ENCODE data around the gene HS6ST3.

Gene HS6ST3

DNA sequence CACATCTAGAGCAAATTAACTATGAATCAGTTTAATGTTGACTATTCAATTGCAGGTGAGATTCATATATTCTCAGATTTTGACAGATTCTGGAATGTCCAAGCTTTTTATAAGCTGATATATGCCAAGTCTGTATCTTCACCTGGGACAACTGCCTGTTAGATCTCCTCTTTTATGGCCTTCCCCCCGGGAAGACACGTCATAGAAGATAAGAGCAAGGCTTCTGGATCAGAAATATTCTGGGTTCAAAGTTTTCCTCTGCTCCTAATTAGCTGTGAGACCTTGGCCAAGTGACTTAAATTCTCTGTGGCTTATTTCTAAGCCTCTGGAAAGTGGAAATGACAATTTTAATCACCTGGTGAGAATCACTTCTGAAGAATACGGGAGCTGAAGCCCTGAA is 716.8 kb downstream of the HS6ST3 start:
- no peak for DNase-seq

DNA sequence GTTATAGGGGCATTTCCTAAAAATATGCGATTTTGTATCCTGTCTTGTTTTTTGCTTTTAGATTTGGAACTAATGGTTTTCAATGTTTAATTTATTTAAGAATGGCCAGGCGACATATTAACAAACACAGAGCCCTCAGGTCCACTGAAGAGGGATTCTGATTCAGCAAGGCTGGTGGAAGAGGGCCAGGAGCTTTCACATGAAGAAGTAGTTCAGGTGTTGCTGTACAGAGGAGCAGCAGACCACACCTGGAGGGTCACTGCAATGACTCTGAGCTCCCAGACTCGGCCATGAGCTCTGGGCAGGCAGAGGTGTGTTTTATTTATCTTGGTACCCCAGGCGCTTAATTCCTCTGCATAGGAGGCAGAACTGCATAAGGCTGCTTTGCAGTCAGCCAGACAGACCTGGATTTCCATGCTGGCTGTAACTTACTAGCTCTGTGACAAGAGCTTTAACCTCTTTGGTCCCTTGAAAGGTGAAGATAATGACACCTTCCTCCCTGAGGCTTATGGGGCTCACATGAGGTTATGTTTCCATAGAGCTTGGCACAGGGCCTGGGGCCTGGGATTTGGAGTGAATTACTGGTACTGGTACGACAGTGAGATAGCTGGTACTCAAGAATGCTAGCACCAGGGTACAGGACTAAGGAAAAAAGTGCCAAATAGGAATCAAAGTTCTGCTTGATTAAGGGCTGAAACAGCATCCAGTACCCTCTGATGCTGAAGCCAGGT is 719.6 kb downstream of the HS6ST3 start:
- DNase-seq = no peak

DNA sequence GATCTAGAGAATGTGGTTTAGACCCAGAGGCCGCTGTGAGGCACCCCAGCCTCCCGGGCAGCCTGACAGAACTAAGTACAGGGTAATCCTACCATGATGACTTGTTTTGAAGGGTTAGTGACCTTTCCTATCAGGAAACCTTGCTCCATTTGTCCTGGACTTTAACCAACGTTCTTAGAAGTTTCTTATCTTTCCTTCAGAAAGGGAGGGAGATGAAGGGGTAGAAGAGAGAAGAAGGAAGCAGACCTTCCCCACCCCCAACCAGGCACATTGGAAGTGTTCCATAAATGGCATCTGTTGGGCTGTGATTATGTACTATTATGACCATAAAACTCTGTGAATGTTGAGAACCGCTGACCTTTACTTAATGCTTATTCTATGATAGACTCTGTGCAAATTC is 720.2 kb downstream of the HS6ST3 start:
- no peak for DNase-seq

DNA sequence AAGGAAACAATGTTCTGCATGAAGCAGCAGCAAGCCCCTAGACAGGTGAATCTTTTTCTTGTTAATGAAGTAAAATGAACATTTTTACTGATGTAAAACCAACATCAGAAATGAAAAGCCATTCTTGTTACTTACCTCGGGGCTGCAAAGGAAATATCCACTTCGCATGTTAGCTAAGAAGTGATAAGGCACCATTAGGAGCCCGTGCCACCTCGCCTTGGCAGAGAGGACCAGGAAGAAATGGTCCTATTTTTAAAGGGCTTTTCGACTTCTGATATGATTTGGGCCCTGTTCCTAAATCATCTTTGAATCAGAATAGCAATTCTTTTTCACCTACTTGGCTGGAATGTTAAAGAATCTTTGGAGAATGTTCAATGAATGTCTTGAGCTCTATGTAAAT is 721.1 kb downstream of the HS6ST3 start:
- no peak for DNase-seq

DNA sequence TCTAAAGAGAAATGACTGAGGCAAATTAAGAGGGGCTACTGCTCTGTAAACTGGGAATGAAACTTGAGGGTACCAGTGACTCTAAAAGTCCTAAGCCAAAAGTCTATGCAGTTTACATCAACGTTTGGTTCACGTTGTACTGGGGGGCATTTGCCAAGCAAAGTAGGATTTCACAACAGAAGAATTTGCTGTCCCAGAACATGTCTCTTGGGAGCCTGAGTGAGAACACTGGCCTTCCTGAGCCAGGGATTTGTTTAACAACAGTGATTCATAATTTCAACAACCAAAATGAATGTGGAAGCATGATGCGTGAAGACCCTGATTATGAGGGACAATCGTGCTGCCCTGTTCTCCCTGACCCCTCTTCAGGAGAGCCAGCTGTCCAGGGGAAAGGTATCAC is 726.4 kb downstream of the HS6ST3 start:
- no peak for DNase-seq

DNA sequence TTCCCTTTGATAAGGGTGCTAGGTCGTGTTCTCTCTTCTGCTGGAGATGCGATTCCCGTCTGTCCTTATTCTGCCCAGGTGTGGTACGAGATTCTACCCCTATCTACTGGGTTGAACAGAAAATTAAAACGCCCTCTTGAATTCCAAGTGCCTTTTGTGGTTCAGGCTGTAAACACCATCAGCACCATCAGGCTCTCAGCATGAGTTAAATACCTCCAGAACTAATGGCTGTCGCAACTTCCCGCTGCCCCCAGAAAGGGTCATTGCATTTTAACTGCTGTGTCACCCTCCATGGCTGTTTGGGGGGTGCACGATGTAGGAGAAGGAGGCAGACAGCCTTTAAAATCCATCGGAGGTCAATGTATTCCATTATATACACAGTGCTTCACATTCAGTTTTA is 727.0 kb downstream of the HS6ST3 start:
- no peak for DNase-seq

DNA sequence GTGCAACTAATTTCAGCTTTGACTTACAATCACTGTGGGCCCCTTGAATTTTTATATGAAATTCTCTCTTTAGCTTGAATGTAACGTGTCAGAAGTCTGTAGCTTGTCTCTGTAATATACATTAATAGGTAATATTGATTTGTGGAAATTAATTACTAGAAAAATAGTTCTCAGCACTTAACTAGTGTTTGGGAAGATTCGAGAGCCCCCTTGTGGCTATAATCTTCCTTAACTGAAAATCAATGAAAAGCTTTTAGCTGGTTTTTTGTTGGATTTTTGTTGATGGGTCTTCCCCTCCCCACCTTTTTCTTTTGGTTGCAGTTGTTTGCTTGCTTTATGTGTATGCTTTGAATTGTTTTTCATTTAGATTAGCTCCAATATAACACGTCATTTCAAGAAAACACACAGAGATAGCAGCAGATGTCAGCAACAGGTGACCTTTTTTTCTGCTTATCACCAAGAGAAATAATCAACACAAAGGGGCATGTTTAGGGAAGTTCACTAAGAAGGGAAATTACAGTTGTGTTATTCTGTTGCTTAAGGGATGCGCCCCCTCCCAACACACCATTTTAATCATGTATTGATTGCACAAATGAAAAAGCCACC is 727.5 kb downstream of the HS6ST3 start:
- no peak for DNase-seq

DNA sequence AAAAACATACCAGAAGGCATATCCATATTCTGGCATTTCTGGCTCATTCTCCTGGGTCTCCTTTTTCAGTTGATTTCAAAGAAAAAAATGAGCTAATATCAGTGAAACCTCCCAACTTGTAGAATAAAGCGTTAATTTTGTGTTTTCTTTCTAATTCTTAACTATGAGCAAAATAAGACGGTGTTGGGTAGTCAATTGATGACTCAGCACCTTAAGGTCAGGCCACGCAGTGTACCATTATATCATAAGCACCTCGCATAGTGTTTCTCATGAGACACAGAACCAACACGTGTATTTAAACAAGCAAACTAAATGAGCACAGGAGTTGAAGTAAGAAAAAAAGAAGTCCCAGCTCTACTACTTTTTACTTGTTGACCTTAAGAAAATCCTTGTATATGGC is 729.5 kb downstream of the HS6ST3 start:
- DNase-seq = no peak

DNA sequence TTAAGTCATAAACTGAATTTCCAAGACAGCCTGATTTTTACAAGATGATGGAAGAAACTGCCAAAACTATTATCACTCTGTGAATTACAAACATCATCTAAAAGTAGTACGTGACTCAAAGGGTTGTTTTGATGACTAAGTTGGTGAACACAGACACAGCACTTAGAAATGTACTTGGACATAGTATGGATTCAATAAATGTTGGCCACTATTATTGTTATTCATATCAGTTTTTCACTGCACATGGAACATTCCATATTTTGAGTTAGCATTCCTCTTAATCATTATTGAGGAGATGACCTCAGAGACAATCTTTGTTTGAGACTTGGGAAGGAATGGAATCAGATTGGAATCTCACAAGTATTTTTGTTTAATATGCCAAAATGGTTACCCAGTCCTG is 731.5 kb downstream of the HS6ST3 start:
- no peak for DNase-seq

DNA sequence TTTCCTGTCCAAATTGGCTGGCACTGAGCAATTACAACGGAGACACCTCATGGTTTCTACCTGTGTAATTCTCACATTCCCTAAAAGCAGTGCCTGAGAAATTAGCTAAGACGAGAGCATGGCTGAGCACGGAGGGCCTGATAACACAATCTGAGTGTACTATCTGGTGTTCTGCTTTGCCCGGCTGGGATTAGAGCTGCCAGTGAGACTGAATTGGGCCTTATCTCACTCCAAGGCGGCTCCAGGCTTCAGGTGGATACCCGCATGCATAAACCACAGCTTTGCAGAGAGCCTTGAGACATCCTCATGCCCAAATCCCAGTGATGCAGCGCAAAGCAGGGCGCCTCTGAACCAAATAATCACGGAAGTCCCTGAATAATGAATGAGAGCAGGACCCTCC is 732.1 kb downstream of the HS6ST3 start:
- DNase-seq = no peak

DNA sequence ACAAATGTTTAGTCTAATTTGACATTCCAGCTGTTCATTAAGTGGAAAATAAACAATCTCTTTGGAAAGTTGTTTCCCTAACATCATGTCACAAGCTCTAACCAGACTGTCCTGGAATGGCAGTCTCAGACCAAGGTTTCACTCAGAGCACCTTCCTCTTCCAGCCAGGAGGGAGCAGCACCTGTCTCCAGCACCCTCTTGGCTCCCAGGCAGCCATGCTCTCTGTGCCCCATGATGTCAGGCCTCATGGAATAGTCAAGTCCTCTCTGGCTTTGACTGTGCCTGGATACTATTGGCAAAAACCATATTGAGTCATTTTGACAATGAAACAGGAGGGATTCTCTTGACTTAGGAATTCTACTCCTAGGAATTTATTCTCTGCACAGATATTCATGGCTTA is 733.0 kb downstream of the HS6ST3 start:
- DNase-seq = no peak

DNA sequence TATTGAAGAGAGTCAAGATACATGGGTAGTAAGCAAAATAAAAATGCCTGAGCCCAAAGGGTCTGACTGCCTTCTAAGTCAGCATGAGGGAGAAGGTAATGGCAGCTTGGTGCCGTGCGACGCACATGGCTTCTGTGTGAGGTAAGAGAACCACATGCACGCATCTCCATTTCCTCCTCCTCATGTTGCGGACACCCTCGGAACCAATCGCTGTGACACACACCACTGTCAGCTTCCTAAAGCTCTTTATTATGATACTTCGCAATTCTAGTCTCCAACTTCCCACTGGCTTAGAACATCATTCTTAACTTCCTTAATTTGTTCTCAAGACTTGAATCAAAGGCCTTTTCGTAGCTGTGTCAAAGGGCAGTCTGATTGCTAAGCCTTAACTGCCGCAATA is 734.2 kb downstream of the HS6ST3 start:
- DNase-seq = no peak

DNA sequence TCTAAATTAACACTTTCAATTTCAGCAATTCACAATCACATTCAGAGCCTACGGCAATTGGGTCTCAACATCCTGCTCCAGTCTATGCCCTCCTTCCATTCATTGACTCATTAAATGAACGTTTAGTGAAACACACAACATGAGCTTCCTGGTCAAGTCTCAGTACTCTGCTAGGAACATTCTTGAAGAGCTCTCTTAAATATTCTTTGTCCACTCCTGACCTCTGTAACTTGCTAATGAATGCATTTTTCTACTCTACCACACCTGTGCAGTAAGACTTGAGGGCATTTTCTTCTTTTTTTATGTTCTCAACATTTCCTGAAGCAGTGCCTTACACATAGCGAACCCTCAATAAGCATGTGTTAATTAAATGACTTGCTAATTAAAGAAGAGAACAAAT is 735.7 kb downstream of the HS6ST3 start:
- DNase-seq = no peak

DNA sequence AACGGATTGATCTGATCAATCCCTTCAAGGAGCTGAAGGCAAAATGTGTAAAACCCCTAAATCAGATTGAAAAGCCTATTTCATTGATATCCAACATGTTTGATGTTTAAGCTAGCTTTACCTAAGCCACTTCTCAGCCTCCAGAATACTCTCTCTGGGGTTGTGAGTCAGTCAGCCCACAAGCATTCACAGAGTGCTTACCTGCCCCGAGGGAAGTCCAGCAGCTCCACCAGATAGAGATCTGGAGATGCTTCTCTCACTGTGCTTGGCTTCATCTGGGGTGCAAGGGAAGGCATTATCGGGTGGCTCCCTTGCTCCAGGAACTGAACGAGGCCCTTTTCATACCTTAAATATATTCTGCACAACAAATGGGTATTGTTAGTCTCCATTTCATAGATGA is 744.7 kb downstream of the HS6ST3 start:
- DNase-seq = no peak

DNA sequence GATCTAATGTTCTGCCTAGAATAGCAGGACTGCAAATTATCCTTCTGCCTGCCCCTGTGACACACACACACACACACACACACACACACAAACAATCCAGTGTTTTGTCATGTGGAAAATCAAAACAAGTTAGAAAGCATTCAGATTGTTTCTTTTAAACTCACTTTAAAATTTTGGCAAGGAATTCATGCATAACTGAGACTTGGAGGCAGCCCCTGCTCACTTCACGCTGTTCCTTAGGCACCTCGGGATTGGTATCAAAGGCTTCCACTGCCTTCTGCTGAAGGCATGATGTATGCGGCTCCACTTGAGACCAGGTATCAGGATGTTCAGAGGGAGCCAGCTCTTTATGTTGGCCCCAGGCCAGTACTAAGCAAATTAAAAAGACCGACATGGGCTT is 745.6 kb downstream of the HS6ST3 start:
- no peak for DNase-seq

DNA sequence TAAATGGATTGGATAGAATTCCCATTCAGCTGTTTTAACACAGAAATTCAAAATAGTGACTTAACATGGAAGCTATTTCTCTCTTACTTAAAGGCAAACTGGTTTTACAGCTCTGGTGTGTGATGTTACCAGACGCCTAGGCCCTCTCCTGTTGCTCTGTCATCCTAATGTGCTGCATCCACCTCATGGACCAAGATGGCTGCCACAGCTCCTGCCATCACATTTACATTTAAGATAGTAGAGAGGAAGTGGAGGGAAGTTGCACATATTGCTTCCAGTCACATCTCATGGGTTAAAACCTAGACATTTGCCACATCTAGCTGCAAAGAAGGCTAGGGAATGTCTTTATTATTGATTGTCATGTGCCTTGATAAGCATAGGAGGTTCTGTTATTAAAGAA is 746.8 kb downstream of the HS6ST3 start:
- DNase-seq = no peak

DNA sequence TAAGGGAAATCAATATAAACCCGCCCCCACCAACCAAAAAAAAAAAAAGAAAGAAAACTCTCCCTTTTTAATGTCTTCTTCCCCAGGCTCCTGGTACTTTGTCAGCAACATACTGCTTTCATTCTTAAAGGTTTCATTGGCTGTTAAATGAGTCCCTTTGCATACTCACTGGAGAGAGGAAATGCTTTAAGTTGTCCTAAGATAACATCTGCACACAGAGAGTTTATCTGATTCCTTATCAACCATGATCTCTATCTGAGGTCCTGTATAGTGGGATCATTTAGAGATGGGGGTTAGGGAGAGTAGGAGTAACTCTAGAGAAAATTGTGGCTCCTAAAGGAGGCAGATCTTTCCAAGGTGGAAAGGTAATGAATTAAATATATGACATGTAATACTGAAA is 747.9 kb downstream of the HS6ST3 start:
- no peak for DNase-seq

DNA sequence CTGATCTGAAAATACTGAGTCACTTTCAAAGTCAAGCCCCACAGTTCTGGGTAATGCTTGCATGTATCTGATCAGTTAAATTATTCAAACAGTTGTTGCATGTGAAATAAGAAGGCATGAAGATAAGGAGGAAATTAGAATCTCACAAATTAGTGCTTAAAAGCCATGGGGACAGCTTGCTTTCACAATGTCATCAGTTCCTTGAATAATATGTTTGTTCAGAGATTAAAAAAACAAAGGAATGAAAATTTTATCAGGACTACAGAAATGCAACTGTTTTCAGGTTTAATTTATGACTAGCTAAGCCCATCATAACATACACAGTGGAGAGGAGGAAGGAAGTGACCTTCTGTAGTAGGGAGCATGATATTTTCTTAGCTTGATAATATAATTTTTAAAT is 754.3 kb downstream of the HS6ST3 start:
- no peak for DNase-seq

DNA sequence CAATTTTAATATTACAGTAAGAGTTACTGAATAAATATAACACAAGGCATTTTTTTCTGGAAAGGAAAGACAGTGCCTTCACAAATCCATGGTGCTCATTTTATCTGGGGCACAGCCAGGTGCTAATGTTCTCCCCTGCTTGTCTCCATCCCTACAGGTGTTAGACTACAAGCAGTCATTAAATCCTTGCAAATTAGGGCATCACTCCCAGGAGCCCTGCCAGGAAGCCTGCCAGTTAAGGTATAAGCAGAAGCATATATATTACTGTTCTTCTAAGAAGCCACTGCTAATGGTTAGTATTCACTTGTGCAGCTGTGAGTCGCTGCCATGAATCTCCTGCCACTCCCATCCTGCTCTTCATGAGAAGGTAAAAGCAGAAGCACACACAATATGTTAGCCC is 754.7 kb downstream of the HS6ST3 start:
- no peak for DNase-seq

DNA sequence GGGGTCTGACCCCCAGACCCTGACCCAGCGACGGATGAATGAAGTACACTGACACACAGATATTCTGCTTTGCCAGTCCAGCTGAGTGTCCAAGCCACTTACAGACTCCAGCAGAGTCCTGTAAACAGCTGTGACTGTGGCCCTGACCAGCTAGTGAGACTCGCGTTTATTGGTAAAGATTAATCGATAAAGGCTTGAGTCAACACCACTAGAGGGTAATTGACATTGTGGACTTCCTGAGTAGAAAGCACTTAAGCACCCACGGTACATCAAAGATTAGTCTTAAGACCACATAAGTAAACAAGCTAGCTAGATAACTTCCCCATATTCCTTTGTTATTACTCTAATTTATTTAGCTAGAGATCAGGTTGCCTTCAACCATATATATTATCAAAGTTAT is 758.4 kb downstream of the HS6ST3 start:
- DNase-seq = no peak

DNA sequence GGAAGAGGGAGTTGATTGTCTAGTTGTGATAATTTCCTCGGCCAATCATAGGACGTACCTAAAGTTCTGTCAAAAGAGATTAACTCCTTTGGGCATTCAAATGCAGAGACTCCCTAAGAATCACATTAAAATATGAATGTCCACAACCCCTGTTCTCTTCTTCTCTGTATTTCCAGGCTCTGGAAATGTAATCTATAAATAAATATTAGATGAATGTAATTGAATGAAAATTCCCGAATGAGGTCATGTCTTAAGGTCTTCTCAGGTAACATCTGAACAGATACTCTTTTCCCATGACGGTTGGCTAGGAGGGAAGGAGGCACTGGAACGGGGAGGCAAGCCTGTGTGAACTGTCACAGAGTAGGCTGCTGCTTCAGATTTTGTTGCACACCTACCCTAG is 759.2 kb downstream of the HS6ST3 start:
- no peak for DNase-seq

DNA sequence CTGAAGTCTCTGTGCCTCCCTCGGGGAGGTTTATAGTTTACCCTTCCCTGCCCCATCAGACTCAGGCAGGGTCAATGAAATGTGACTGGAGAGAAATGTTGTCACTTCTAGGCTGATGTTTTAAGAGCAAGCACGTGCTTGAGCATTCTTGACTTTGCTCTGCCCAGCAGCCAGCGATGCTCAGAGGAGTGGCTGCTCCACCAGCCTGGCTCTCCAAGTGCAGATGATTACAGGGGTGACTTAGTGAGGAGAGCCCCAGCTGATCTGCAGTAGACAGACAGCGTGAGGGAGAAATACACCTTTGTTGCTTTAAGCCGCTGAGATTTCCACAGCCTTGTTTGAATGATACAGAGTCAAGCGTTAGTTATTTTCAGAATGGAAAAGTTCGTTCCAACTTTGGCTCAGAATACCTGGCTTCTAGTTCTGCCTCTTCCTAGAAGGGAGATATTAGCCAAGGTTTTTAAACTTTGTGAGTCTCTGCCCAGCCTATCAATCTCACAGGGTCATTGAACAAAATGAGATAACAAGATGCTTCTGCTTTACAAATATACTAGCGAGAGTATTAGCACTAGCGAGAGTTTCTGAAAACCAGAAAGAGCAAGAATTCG is 760.7 kb downstream of the HS6ST3 start:
- DNase-seq = no peak

DNA sequence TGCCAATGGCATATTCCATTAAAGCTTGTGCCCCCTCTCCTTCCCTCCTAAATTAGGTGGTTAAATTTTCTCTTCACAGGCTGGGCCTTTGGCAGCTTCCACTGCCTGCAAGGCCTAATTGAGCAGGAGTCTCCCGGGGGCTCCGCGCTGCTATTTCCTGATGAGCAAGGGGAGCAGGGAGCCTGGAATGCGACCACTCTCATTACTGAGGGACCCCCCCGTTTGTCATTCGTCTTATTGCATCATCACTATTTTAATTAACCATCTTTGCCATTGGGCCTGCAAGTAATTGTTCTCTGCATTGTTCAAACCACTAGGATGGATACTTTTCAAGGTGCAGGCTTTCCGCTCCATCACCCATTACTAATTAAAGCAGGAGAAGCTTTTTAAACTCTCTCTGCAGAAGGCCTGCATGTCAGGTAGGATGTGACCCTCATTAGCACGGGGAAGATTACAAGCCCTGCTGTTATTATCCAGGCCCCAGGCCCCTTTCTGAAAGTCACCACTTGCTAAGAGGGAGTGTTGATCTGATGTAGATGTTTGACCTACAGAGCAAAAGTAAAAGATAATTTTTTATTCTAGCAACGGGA is 762.0 kb downstream of the HS6ST3 start:
- DNase-seq = no peak

DNA sequence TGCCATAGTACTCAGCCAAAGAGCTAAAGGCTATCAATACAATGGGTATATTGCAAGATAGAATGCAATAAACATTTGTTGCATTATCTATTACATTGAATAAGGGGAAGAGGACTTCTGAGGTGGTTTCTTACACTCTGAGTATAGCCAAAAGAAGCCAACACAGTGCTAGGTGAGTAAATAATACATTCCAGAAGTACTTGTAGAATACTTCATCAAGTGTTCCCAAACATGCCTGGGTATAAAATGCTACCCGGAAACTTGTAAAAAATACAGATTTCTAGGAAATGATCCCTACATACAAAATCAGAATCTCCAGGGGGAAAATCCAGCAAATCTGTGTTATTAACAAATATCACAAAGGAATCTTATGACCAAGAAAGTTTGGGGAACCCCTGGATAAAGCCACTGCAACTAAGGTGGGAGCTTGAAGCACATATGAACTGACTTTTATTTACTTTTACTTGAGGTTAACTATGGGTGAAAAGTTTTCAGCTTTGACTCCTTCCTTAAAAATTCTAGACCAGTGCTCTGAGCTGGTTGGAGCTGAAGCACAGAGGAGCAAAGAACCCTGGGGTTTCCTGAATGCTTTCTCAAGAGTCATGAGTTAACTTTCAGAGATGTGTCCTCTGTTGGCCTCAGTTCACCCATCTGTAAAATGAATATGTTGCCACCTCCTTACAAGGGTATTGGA is 768.4 kb downstream of the HS6ST3 start:
- DNase-seq = no peak
